Gastrocnemius medialis (tissue), 4 donors: ENCODE results near the gene SP6.

Experiments
- CTCF ChIP-seq, 5 experiments: fragments of 450-650 bp in 3 of 5; fragments of 200-600 bp in 2 of 5; sonication (generic) in 2 of 5; IDR thresholded peaks in 4 of 5; conservative IDR thresholded peaks in 1 of 5; 1 replicate in 4 of 5; 2 replicates in 1 of 5; pipeline ENCODE4 v1.5.1; 2016 to 2019; ENCODE audit warnings: antibody characterized with exemption in 5 of 5, mild to moderate bottlenecking in 3 of 5, moderate library complexity in 3 of 5
- POLR2A ChIP-seq, 2 donors: fragments of 450-650 bp; IDR thresholded peaks; one replicate each; pipeline ENCODE4 v1.6.1; 2017; ENCODE audit warnings: antibody characterized with exemption in 2 of 2, mild to moderate bottlenecking in 2 of 2, moderate library complexity in 2 of 2

- TF ChIP-seq CTCF (IDR thresholded peaks at IDR 0.05 in 4 of 5, conservative IDR thresholded peaks at IDR 0.05 in 1 of 5) (no peak), POLR2A (IDR thresholded peaks at IDR 0.05) (no peak)
Observed at GRCh38 chr17:47853616-47854015, 2.7 kb upstream of the SP6 start.
